Midbrain (tissue), 1 donor: Measurements from ENCODE around the gene SERPINE1.
"Not testable (repeated sequence)": the region's sequence is repeated elsewhere in the genome, so short reads cannot be mapped to it uniquely, and the experiment has no call there.

ENCODE experiments used
- DNase-seq: peaks from one replicate; lab custom pipeline; 2025; lab: John Stamatoyannopoulos, UW

SERPINE1 gene

DNA sequence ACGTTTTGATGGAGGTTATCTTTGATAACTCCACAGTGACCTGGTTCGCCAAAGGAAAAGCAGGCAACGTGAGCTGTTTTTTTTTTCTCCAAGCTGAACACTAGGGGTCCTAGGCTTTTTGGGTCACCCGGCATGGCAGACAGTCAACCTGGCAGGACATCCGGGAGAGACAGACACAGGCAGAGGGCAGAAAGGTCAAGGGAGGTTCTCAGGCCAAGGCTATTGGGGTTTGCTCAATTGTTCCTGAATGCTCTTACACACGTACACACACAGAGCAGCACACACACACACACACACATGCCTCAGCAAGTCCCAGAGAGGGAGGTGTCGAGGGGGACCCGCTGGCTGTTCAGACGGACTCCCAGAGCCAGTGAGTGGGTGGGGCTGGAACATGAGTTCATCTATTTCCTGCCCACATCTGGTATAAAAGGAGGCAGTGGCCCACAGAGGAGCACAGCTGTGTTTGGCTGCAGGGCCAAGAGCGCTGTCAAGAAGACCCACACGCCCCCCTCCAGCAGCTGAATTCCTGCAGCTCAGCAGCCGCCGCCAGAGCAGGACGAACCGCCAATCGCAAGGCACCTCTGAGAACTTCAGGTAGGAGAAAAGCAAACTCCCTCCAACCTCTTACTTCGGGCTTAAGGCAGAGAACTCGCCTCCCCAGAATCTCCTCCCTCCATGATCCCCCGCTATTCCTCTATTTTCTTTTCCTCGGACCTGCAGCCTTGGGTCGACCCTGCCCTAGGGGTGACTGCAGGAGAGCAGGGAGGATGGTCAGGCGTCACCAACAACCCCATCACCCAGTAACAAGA lies at the start of gene SERPINE1:
Gene SERPINE1 (plus strand): TSS at position 454 of the 809 bp plus-strand sequence. CDS start 1,290 bp downstream, outside the sequence.
- peak; percentile 2 for DNase-seq

DNA sequence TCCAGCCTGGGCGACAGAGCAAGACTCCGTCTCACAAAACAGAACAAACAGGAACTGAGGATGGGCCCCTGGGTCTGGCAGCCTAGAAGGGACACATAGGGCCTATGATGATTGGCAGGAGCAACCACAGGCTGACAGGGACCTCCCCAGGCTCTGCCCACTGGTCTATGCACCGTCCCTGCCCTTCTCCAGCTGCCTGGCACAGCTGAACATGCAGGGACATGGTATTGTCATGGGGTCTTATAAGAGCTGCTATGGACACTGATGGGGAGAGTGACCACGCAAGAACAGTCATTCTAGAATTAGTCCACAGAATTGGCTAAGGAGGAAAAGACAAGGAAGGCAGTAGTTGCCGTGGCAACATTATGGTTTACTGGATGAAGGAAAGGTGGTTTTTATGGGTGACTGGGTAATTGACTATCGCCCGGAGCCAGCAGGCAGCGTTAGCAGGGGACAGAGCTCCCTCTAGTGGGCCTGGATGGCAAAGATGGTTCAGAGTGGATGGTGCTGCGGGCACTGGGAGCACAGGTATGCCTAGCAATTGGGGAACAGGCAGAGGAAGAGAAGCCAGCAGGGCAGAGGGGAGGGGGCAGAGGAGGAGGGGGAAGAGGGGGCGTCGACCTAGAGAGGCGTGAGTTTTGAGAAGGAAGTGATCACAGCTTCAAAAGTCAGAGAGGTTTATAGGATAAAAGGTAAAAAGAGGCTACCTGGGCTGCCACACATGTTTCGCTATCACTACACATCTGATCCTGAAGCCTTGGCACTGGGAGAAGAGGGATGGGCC lies 49.4 kb upstream of the SERPINE1 start:
- DNase-seq: peak; percentile 56

DNA sequence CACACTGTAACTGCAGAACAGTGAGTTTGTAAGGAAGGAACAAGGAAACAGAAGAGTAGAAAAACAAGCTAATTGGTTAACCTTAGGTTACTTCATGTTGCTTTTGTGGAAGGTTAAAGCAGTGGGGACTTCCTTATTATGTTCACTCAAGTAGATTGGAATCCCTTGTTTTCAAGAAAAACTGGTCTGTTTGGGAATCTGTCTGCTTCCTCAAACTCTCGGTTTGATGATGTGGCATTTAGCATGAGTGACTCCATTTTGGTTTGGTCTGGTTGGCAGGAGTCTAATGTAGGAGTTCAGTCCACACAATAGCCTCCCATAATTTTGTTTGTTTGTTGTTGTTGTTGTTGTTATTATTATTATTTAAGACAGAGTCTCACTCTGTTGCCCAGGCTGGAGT lies 45.5 kb upstream of the SERPINE1 start:
- no peak for DNase-seq

DNA sequence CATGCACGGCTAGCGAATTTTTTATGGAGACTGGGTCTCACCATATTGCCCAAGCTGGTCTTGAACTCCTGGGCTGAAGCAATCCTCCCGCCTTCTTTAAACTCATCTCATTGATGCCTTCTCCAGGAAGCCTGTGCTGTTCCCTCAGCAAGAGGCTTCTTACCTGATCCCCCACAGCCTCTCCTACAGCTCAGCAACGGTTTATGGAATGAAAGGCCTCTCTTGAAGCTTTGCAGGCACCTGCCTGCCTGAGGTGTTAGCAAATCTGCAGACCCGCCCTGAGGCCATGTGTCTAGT lies 42.1 kb upstream of the SERPINE1 start:
- DNase-seq: no peak

DNA sequence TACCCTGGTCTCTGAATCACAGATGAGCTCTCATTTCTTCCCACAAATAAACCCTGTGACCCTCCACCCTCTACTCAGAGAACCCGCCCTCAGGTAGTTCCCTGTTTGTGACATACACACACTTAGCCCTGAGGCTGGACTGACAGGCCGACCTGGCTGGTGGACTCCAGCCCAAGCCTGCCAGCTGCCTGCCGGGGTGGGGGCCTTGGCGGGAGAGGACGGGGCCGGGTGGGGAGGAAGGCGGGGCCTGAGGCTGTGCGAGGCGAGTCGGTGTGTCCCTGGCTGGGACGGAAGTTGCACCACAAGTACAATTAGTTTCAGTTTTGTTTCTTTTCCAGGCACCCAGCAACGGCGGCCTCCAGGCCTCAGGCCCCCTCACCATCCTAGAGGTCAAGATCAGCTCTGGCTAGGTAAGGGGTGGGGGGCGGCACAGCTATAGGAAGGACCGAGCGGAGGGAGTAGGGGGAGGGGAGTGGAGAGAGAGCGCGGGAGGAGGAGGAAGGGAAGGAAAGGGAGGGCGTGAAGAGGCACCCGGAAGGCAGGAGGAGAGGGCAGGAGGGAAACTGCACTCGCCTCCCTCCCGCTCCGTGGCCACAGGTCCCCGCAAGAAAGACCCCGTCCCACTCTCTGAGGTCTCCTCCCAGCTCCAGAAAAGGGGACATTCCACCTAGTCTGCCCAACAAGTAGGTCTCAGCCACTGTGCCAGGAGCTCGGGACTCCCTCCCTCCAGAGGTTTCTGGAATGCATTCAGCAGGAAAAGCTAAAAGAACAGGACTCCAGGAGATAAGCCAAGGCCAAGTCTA lies 41.5 kb upstream of the SERPINE1 start, which contains the start of gene TRIM56:
Gene TRIM56 (plus strand): TSS at position 320 of the 803 bp plus-strand sequence. CDS start 1,832 bp downstream, outside the sequence.
- peak; percentile 65 for DNase-seq

- no peak for DNase-seq
Measured at GRCh38 chr7:101087334-101088068, 39.4 kb upstream of the SERPINE1 start.

DNA sequence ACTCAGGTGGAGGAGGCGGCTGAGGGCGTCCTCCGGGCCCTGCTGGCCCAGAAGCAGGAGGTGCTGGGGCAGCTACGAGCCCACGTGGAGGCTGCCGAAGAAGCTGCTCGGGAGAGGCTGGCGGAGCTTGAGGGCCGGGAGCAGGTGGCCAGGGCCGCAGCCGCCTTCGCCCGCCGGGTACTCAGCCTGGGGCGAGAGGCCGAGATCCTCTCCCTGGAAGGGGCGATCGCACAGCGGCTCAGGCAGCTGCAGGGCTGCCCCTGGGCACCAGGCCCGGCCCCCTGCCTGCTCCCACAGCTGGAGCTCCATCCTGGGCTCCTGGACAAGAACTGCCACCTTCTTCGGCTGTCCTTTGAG lies 38.9 kb upstream of the SERPINE1 start:
- no peak for DNase-seq

GRCh38 chr7:101088858-101089529 lies 37.9 kb upstream of the SERPINE1 start:
- DNase-seq: no peak

DNA sequence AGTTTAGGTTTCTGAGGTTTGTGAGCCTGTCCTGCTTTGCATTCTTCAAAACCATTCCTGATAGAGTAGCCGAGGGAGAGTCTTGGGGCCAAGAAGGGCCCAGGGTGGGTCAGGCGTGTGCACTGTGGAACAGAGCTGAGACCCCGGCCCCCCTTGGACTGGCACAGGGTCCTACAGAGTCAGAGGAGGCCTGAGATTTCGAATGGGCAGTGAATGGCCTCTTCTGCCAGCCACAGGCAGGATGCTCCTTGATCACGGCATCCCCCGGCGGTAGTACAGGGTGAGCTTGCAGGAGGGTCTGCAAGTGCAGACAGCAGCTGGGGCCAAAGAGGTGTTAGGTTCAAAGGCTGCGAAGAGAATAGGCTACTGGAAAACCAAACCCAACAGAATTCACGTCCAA lies 37.0 kb upstream of the SERPINE1 start:
- DNase-seq: no peak

GRCh38 chr7:101092266-101092905 lies 34.5 kb upstream of the SERPINE1 start:
- DNase-seq: not testable (repeated sequence)

GRCh38 chr7:101093906-101094305 lies 33.0 kb upstream of the SERPINE1 start:
- DNase-seq: no peak

- no peak for DNase-seq
Measured at GRCh38 chr7:101094376-101094775, 32.5 kb upstream of the SERPINE1 start.

GRCh38 chr7:101094791-101095375 lies 32.0 kb upstream of the SERPINE1 start:
- DNase-seq: peak; percentile 2

GRCh38 chr7:101096331-101096956 lies 30.5 kb upstream of the SERPINE1 start:
- DNase-seq: no peak

DNA sequence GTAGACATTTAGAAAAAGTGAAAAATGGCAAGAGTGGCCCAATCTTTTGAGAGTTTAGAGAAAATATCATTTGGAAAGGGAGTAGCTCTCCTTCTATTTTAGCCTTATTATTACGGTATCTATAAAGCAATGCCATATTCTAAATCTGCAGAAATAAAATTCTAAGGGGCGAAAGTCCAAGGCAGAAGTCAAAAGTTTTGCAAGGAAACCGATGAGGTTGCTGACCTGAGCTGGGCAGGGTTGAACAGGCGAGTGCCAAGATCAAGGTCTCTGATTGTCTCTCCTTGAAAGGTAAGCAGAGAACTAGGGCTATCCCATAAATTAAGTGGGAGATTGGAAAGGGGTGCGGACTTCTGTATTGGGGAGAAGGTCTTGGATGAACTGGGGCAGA lies 30.0 kb upstream of the SERPINE1 start:
- DNase-seq: no peak

DNA sequence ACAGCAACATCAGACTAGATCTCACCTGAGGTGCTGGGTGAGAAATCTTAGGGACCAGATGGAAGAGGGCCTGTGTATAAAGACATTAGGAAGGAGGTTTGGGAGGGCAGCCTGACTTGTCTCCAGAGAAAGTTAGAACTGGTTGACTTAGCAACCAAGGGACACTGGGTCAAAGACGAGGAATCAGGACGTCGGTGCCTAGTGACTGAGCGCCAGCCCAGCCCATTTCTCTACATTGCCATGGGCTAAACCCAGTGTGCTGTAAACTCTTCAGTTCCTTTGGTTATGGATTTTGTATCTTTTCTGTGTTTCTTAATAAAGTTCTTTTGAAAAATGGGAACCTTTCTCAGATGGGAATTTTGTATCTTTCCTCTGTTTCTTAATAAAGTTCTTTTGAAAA lies 29.3 kb upstream of the SERPINE1 start:
- no peak for DNase-seq

DNA sequence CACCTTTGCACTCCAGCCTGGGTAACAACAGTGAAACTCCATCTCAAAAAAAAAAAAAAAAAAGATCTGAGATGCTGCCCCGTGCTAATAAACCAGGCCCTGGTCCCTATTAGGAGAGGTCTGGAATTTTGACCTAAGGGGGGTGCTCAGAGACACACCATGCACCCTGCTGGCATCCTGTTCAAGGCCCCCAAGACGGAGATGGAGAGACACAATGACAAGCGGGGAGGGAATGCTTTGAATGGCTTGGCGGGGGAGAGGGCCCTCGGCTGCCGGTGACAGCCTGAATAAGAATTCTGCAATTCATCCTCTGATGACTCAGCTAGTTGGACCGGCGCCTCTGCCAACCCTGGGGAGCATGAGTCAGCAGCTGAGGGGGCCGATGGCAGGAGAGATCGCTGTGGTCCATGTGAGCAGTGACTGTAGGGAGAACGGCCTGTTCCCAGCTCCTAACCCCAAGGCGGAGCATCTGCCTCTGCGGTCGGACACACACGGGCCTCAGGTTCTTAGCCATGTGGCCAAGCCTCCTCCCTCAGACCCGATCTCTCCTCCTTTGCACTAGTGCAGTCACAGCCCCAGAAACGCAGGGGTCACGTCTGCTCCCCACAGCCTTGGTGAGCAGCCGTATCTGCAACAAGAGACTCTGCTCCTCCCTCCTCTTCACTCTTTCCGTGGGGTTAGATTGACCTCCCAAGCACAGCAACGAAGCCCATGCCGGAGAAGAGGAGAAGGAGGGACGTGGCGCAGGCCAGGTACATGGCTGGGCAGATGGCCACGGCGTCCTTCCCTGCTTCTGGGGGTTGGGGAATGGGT lies 26.7 kb upstream of the SERPINE1 start:
- DNase-seq: peak; percentile 88

- DNase-seq: no peak
Measured at GRCh38 chr7:101100858-101101847, 25.8 kb upstream of the SERPINE1 start.
